ENCODE measurements around the gene AIFM2.
"Not testable (repeated sequence)": the region's sequence is repeated elsewhere in the genome, so short reads cannot be mapped to it uniquely, and the experiment has no call there.

Gene AIFM2

GRCh38 chr10:70090013-70090412 lies 42.6 kb downstream of the AIFM2 start:
- no peak for DNase-seq

- no peak for DNase-seq
These were observed 44.3 kb downstream of the AIFM2 start for GRCh38 chr10:70088308-70088698.

- DNase-seq, result no peak
These were observed 44.9 kb downstream of the AIFM2 start for GRCh38 chr10:70087616-70088307.

- DNase-seq, result no peak
These were observed 46.5 kb downstream of the AIFM2 start for GRCh38 chr10:70085975-70086613.

GRCh38 chr10:70084189-70084588 lies 48.4 kb downstream of the AIFM2 start:
- DNase-seq, result no peak

- DNase-seq, result not testable (repeated sequence)
These were observed 51.8 kb downstream of the AIFM2 start for GRCh38 chr10:70080789-70081188.

GRCh38 chr10:70078937-70079336 lies 53.7 kb downstream of the AIFM2 start:
- no peak for DNase-seq

- DNase-seq, result no peak
These were observed 54.3 kb downstream of the AIFM2 start for GRCh38 chr10:70078329-70078728.

GRCh38 chr10:70074971-70075370 lies 57.7 kb downstream of the AIFM2 start:
- DNase-seq, result no peak

GRCh38 chr10:70074165-70074564 lies 58.5 kb downstream of the AIFM2 start:
- DNase-seq, result no peak

GRCh38 chr10:70070834-70071233 lies 61.8 kb downstream of the AIFM2 start:
- no peak for DNase-seq

- no peak for DNase-seq
These were observed 63.3 kb downstream of the AIFM2 start for GRCh38 chr10:70069346-70069745.

GRCh38 chr10:70068925-70069324 lies 63.7 kb downstream of the AIFM2 start:
- no peak for DNase-seq

GRCh38 chr10:70067586-70067985 lies 65.0 kb downstream of the AIFM2 start:
- no peak for DNase-seq

GRCh38 chr10:70066190-70066589 lies 66.4 kb downstream of the AIFM2 start:
- no peak for DNase-seq

GRCh38 chr10:70064486-70064885 lies 68.1 kb downstream of the AIFM2 start:
- no peak for DNase-seq

- no peak for DNase-seq
These were observed 69.1 kb downstream of the AIFM2 start for GRCh38 chr10:70063418-70064098.

Data from NCI-H2081 (cell line).